IPS DF 19.7 (cell line): ENCODE data around the gene SLC38A6.
A peak's percentile ranks its signal among the peaks of the same experiment; 100 is the strongest.

Source experiments
- DNase-seq: peaks from one replicate; pipeline ENCODE4 v3.0.0-alpha.2; 2013; ENCODE audit warnings: low read depth, low spot score

The SLC38A6 gene

DNA sequence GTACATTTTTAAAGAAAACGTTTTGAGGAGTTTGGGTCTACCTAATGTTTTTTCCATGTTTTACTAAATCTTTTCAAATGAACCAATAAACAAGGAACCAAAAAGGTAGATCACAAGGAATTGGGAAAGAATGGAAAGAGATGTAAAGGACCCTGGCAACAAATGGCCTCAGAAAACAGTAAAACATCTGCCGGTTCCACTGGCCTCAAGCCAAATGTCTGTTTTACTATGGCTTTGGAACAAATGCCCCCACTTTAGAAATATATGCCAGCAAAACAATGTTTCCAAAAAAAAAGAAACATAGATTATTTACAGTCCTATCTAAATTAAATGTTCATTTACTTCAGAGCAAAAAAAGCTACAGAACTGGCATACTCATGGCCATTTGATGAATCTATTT is 3.2 kb upstream of the SLC38A6 start:
- DNase-seq, result no peak

DNA sequence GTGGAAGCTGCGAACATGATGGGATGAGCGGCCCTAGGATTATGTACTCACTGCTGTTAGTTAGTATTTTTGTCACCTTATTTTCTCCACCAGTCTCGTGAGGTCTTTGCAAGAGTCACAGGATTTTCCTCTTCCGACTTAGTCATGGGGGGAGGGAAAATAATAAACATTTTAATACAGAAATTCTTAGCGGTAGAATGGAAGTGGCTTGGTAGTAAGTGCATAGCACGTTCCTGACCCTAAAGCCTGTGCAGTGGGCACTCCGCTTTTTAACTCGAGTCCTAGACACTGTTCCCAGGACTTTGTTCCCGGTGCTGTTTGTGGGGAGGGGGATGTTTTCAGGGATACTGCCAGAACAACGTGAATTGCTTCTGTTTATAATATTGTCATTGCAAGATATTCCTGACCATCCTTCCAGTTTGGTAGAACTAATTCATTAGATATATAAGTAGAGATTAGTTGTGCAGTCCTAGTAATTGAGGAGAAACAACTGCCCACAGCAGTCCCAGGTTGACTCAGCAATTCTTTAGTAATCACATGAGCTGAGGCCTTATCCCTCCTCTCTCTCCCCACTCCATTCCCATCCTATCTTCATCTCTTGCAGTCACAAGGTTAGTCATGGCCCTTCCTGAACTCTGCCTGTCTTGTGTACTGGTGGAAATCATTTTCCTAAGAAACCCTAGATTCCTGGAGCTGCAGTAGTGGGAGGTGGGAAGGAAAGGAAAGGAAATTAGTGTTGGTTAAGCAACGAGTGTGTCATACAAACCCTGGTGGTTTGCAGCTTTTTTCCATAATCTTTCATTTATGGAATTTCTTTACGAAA is 799 bp downstream of the SLC38A6 start:
- DNase-seq, result no peak

DNA sequence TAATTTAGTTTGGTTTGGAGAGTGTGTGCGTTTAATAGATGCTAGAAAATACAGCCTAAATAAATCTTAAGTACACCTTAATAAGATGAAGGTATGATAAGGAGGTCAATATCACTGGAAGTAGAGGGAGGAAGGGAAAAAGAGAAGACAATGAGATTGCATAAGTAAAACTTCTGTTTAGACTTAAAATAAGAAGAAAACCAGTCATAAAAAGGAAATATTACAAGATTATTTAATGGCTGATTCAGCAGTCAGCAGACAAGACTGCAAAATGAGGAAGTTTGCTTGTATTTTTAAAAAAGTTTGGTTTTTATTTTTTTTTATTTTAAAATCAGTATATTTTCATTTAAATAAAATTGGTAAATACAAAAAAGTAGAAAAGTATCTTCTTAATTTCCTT is 3.2 kb downstream of the SLC38A6 start:
- DNase-seq, result no peak

DNA sequence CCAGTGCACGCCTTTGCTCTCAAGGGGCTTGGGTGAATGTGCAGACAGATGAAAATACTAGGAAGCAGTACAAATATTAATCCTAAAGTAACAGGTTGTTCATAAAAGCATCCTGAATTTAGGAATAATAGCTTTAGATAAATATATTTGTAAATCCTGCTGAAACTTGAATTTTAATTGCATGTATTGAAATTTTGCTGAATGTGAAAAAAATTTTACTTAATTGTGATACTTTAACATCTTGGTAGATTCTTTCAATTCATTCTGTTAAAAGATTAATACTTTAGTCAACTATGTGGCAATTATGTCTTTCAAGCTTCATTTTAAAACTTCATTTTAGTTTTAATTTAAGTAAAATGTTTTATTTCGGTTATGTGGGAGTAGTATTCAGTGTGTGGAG is 5.5 kb downstream of the SLC38A6 start:
- DNase-seq, result no peak

DNA sequence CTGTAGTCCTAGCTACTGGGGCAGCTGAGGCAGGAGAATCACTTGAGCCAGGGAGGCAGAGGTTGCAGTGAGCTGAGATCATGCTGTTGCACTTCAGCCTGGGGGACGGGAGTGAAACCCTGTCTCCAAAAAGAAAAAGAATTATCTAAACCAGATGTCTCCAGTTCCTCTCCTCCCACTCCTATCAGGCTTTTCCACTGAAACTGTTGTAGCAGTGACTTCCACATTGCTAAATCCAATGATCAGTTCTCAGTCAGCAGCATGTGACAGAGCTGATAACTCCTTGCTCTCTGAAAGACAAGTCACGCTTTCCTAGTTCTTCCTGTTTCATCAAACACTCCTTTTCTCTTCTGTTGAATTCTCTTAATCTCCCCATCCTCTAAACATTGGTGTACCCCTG is 8.6 kb downstream of the SLC38A6 start:
- no peak for DNase-seq

DNA sequence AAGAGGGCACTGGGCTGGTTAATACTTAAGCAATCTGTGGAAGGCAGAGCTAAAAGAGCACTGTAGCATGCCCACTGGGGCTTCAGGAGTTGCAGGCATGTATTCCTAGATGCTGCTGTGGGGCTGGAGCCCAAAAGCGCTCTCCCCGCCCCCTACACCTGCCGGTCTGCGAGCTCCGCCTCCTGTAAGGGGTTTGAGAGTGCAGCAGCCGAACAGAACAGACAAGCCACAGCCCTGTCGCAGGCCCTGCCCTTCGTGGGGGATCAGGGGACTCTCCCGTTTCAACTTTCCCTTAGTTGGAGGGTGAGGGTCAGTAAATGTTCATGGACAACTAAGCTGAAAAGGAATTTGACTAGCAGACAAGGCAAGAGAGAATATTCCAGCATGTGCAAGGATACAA is 17.6 kb downstream of the SLC38A6 start:
- DNase-seq, result no peak

DNA sequence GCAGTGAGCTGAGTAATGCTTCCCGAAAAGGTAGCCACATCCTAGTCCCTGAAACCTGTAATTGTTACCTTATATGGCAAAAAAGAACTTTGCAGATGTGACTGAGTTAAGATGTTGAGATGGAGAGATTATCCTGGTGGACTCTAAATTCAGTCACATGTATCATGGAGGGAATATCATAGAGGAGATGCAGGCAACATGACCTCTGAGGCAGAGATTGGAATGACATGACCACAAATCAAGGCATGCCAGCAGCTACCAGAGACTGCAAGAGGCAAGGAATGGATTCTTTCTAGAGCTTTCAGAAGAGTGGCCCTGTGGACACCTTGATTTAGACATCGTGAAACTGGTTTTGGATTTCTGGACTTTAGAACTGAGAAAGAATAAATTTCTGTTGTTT is 18.5 kb downstream of the SLC38A6 start:
- DNase-seq, result no peak

DNA sequence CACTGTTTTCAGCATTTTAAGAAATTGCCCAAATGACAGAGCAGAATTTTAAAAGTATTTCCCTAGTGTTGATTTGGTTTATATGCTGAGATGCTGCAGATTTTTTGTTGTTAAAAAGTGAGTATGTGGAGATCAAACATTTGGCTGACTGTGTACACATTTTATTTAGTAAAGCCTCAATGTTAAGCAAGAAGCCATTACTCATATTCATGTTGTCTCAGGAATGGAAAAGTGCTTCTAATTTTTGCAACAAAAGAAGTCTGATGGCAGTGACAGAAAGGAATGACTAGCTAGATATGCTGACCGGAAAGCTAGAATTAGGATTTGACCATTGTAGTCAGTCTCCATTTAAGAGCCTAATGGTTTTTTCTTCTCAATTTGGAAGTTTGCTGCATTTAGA is 22.5 kb downstream of the SLC38A6 start:
- DNase-seq, result no peak

DNA sequence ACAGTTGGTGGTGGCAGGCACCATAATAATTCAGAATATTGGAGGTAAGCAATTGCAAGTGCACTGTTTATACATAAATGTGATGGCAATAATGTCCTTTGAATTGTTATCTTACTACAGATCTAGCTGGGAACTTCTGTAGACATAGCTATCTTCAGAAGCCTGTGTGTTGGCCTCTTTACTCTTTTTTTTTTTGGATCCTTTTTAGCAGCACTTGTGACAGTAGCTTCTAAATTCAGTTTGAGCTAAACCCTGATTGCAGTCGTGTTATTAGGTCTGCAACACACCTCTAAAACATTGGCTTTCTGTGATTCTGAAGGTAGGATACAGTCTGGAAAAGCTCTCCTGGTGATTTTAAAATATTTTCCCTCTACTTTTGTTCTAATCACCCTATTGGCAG is 38.5 kb downstream of the SLC38A6 start:
- no peak for DNase-seq

DNA sequence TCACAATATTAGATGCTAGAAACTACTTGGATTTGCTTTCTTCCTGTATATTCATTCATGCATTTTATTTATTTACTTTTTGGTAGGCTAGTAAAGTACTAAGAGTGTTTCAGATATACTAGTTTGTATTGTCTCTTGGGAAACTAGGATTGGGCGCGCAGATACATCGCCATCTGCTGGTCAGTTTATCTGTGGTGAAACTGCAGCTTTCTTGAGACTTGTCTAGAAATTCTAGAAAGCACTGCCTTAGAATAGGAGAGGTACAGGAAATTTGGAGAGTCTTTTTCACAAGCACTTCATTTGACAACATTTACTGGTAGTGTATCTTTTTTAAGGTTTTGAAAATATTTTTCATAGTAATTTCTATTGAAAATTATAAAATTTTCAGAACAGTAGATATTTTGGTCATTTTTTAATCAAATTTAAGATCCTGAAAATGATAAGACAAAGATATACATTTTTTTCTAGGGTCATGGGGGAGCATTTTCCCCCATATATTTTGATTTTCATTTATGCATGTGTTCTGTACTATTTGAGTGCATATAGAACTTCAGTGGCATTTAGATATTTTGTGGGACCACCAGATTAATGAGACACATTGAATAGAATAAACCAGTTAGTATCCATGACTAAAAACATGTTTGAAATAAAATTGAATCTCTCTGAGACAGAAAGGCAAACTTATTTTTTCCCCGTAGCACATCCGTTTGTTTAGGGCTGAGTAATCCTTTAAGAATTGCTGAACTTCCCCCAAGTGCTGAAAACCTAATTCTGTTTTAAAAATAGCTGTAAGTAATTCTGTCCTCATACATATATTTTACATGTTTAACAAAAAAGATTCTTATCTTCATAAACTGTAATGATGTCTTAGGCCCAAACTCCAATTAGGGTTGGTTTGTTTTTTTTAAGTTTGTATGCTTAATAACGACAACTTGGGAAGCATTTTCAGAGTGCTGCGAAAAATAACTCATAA is 44.5 kb downstream of the SLC38A6 start:
- peak; percentile 12 for DNase-seq

DNA sequence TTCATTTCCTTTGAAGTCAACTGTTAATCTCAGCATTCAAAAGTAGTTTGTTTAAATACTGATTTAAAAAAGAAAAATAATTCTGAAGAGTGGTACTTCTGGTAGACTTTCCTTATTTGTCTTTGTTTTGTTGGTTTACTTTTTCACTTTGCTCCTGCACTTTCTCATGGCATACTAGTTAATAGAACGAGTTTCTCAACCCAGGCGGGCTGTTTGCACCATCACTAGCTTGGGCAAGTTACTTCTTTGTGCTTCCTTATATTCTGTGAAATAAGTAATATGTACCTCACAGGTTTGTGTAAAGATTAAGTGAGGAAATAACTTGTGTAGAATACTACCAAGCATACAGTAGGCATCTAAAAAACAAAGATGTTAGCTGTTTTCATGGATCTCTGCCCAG is 45.5 kb downstream of the SLC38A6 start:
- DNase-seq, result no peak

DNA sequence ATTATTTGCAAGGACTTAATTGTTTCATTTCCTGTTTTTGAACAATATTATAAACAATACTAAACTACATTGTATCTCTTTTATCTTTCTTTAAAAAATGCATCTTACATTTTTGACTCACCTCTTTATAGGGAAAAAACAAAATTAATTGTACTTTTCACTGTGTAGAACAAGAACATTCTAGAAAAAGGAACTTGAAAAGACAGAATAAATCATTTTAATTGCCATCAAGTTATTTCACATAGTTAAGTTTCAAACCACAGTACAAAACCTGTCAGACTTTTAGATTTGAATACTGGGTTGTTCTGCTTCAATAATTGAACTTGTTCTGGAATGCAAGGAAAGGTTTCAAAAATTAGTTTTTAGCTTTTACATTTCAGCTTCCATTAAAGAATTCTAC is 50.0 kb downstream of the SLC38A6 start:
- no peak for DNase-seq

DNA sequence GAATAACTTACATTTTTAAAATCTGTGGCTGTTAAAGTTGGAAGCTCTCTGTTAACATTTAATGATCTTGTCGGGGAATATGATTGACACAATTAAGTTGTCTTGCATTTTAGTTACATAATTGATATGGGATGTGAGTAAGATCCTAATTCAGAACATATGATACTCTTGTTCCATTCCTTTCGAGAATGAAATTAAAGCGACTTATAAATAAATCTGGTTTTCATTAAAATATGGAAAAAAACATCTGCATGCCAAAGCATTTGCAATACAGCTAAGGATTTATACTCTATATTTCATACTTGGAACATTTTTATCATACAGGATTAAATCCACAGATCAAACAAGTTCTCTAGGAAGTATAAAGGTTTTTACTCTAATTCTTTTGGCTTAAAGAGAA is 52.0 kb downstream of the SLC38A6 start:
- no peak for DNase-seq

DNA sequence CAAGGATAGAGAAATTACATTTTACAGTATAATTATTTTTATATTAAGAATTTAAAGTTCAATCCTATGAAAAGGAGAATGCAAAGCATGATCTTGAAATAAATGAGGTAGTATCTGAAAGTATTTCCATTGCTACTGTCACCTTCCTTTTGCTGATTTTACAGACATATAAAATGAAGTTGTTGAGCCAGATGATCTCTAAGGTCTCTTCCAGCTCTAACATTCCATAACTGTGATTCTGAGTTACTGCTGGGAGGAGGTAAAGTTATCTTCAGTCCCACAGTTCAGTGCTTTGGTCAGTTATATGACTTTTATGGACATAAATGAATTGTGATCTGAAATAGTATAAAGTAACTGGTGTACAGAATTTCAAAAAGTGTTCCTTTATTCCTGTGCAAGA is 52.8 kb downstream of the SLC38A6 start:
- DNase-seq, result no peak

DNA sequence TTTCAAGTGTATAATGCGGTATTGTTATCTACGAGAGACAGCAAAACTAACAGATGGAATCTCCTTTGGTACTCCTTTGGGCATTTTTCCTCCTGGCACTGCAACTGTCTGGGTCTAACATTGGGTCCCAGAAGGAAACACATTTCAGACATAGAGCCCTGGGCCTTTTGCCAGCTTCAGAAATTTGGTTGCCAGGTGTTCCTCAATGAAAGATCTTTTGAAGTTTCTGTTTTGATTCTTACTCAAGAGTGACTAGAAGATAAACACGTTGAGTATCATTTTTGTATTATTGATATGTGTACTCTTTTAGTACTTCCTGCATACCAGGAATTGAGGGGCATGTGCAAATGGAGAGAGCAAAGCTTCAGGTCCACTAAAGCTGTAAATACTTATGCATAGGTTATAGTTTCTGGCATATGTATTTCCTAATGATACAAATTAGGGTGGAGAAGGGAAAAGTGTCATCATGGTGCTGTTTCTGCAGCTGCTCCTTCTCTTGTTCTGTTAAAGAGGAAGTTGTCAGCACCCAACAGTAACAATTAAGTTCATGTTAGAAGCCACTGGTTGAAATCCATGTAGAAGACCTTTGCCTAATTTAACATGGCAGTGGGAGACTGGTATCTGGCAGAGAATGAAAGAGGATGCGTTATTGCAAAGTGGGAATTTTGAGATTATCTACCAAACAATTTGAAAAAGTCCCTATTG is 53.5 kb downstream of the SLC38A6 start:
- no peak for DNase-seq

DNA sequence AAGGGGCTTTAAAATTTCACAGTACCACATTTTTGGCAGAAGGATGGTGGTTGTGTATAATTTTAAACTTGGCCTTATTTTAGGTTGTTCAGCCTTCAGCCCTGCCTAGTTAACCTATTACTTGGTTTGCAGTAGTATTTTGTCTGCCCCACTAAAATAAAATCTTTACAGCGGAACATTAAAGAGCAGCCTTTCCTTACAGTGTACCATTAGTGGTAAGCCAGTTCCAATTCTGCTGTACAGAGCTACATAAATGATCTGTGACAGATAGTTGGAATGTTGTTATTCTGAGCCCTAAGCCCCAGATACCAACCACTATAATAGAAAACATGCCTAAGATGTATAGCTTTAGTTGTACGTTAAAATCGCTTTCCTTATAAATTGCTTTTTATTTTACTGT is 56.2 kb downstream of the SLC38A6 start:
- DNase-seq, result no peak

DNA sequence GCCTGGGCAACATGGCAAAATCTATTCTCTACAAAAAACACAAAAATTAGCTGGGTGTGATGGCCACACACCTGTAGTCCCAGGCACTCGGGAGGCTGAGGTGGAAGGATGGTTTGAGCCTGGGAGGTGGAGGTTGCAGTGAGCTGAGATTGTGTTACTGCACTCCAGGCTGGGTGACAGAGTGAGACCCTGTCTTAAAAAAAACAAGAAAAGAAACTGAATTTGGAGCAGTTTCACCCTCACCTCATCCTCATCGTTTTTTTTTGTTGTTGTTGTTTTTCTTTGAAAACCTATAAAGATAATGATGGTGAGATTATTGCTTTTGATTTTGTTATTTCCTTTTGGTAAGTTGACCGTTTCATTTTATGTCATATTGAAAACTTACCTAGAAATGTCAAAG is 60.7 kb downstream of the SLC38A6 start:
- DNase-seq, result no peak

DNA sequence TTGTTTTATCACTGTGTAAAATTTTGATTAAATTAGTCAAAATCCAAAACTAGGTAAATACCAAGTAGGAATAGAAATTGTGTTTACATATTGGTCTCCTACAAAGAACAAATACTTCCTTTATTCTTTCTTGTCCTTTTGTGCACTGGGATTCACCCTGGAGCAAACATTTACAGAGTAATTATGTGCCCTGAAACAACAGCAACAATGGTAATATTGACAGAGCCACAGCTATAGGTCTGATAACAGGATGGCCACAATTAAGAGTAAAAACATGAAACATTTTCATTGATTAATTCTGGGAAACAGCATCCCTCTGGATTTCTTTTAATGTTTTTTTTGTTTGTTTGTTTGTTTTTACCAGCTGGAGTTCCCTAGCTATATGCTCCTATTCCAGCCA is 61.2 kb downstream of the SLC38A6 start:
- DNase-seq, result no peak

DNA sequence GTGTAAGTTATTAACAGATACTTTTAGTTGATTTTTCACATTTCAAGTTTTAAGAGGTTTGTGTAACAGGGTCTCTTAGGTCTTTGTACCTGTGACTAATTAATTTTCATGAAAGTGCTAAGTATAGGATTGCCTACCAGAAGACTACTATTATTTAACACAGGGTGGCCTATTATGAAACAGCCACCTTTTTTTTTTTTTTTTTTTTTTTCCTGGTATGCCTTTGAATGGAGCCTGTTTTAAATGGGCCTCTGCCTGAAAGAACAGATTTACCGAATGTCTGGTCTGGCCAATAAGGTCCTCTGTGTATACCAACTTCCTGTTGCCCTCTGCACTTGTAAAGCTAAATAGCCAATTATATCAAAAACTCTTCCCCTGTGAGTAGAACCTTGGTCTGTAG is 62.5 kb downstream of the SLC38A6 start:
- no peak for DNase-seq

DNA sequence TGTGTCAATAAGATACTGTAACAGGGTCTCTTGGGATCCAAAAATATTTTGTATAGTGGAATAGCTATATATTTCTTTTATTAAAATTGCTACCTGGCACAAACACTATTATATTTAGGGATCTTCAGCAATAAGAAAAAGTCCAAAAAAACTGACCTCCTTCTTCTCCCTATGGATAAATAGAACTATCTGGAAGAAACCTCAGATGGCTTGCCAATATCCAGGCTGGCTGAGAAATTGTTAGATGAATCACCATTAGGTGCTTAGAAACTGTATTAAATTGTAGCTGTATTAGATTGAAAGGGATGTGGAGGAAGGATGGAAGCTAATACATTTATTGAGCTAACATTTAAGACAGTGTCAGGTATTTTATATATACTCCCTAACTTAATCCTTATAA is 66.0 kb downstream of the SLC38A6 start:
- no peak for DNase-seq

DNA sequence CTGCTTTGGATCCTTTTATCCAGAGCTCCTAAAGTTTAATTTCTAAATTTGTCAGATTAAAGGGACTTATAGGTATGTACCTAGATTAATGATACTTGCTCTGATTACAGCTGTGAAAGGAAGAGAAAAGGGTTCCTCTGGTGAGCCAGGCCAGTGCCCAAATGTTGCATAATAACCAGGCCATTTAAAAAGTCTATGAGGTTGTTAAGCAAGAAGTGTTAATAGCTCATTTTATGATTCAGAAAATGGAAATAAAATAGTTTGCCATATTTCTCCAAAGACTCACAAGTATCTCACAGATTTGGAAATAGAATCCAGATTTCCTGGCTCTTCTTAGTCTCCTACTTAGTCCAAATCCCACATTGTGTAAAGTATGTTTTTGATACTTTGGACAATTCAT is 67.6 kb downstream of the SLC38A6 start:
- DNase-seq, result no peak

DNA sequence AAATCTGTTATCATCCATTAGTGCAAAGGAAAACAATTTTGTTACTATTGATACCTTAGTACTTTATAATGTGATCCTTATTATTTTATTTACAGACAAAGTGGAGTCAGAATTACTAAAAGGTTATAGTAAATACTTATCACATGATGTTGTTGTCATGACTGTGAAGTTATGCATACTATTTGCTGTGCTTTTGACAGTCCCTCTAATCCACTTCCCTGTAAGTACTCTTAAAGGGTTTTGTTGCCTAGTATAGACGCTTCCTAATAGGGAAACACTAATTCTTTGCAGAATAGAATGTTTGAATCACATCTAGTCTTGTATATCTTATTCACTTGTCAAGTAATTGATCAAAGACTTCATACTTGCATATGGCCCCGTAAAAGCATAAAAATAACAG is 69.4 kb downstream of the SLC38A6 start:
- DNase-seq, result no peak
